Jurkat, Clone E6-1 (cell line): Measurements from ENCODE around the gene EGLN2.
"Not testable (repeated sequence)": the region's sequence is repeated elsewhere in the genome, so short reads cannot be mapped to it uniquely, and the experiment has no call there.

Source experiments
- DNase-seq: peaks from one replicate; pipeline ENCODE4 v3.0.0-alpha.2; 2011; ENCODE audit warnings: low read depth, low spot score
- H3K4me3 ChIP-seq: 2 replicates; pipeline ENCODE4 v1.5.1; 2011; ENCODE audit warnings: mild to moderate bottlenecking, low read length, control low read depth, moderate library complexity

EGLN2 gene

GRCh38 chr19:40774916-40775631, 23.9 kb upstream of the EGLN2 start, which contains the start of gene MIA:
MIA (plus strand) TSS chr19:40775521; CDS start chr19:40775543, 22 bp downstream.
- DNase-seq: no peak
- no peak within 1 kb of the TSS for H3K4me3 ChIP-seq

- no peak overlapping the region for H3K4me3 ChIP-seq
- no peak for DNase-seq
These were observed 23.4 kb upstream of the EGLN2 start for GRCh38 chr19:40775632-40776022.

- DNase-seq: no peak
- no peak overlapping the region for H3K4me3 ChIP-seq
These were observed 22.6 kb upstream of the EGLN2 start for GRCh38 chr19:40776364-40776763.

- H3K4me3 ChIP-seq: peak overlapping the region; percentile 82
- DNase-seq: peak; percentile 98
These were observed 21.9 kb upstream of the EGLN2 start for GRCh38 chr19:40776932-40777644.

- peak overlapping the region; percentile 82 for H3K4me3 ChIP-seq
- DNase-seq: no peak
These were observed 21.4 kb upstream of the EGLN2 start for GRCh38 chr19:40777645-40777936.

GRCh38 chr19:40777937-40778705, 20.9 kb upstream of the EGLN2 start, which contains the start of gene RAB4B:
RAB4B (plus strand) TSS chr19:40778247; CDS start chr19:40778376, 129 bp downstream.
- H3K4me3 ChIP-seq: peak within 1 kb of the TSS; percentile 82
- peak; percentile 100 for DNase-seq

- H3K4me3 ChIP-seq: peak overlapping the region; percentile 77
- DNase-seq: no peak
These were observed 20.2 kb upstream of the EGLN2 start for GRCh38 chr19:40778706-40779284.

- no peak for DNase-seq
- no peak overlapping the region for H3K4me3 ChIP-seq
These were observed 18.4 kb upstream of the EGLN2 start for GRCh38 chr19:40780582-40780981.

- H3K4me3 ChIP-seq: no peak overlapping the region
- no peak for DNase-seq
These were observed 17.9 kb upstream of the EGLN2 start for GRCh38 chr19:40781140-40781539.

- no peak for DNase-seq
- H3K4me3 ChIP-seq: no peak overlapping the region
These were observed 15.3 kb upstream of the EGLN2 start for GRCh38 chr19:40783711-40784110.

GRCh38 chr19:40784146-40784545, 14.8 kb upstream of the EGLN2 start:
- H3K4me3 ChIP-seq, DNase-seq: not testable (repeated sequence)

- no peak overlapping the region for H3K4me3 ChIP-seq
These were observed 13.5 kb upstream of the EGLN2 start for GRCh38 chr19:40785526-40785925.

GRCh38 chr19:40786060-40787037, 12.6 kb upstream of the EGLN2 start:
- no peak overlapping the region for H3K4me3 ChIP-seq
- DNase-seq: no peak

More at GRCh38 chr19:40785526-40785925, 13.5 kb upstream of the EGLN2 start:
- no peak for DNase-seq

GRCh38 chr19:40791349-40791748, 7.6 kb upstream of the EGLN2 start:
- H3K4me3 ChIP-seq: no peak overlapping the region
- no peak for DNase-seq

GRCh38 chr19:40791996-40792395, 7.0 kb upstream of the EGLN2 start:
- no peak for DNase-seq
- no peak overlapping the region for H3K4me3 ChIP-seq

- H3K4me3 ChIP-seq: no peak overlapping the region
These were observed 1.6 kb upstream of the EGLN2 start for GRCh38 chr19:40797166-40797962.

GRCh38 chr19:40797963-40798682, 868 bp upstream of the EGLN2 start:
- H3K4me3 ChIP-seq: peak overlapping the region; percentile 74
- DNase-seq: peak; percentile 38

More at GRCh38 chr19:40797166-40797962, 1.6 kb upstream of the EGLN2 start:
- DNase-seq: no peak
